ENCODE results near the gene OSBPL5.

The OSBPL5 gene

GRCh38 chr11:3043315-3043871 is 121.7 kb downstream of the OSBPL5 start:
- no peak for DNase-seq (ENCODE audit: extremely low read depth, insufficient read length)
- Histone ChIP-seq H3K27me3 (replicated peaks; ENCODE audit: control insufficient read depth, insufficient read depth, low read length) (no peaks in the 10 kb centered on the region), H3K36me3 (ENCODE audit: control insufficient read depth, insufficient read depth, low read length) (peaks cover 34% of the 10 kb centered on the region), H3K4me3 (replicated peaks; ENCODE audit: low read depth, low read length) (no peak overlapping the region)
- no peak for TF ChIP-seq CTCF (IDR thresholded peaks at IDR 0.05; ENCODE audit: insufficient read depth, low read length, poor library complexity, severe bottlenecking)

- H3K36me3 ChIP-seq (ENCODE audit: control insufficient read depth, insufficient read depth, low read length) = peaks cover 38% of the 10 kb centered on the region
These were observed 122.4 kb downstream of the OSBPL5 start for GRCh38 chr11:3042496-3043314.

GRCh38 chr11:3041699-3042441 is 123.2 kb downstream of the OSBPL5 start:
- DNase-seq (ENCODE audit: extremely low read depth, insufficient read length) = no peak
- no peaks in the 10 kb centered on the region for H3K27me3 ChIP-seq (replicated peaks; ENCODE audit: control insufficient read depth, insufficient read depth, low read length)
- peaks cover 39% of the 10 kb centered on the region for H3K36me3 ChIP-seq (ENCODE audit: control insufficient read depth, insufficient read depth, low read length)
- no peak overlapping the region for H3K4me3 ChIP-seq (replicated peaks; ENCODE audit: low read depth, low read length)
- TF ChIP-seq CTCF (IDR thresholded peaks at IDR 0.05; ENCODE audit: insufficient read depth, low read length, poor library complexity, severe bottlenecking) = no peak

More at GRCh38 chr11:3042496-3043314, 122.4 kb downstream of the OSBPL5 start:
- Histone ChIP-seq H3K27me3 (replicated peaks; ENCODE audit: control insufficient read depth, insufficient read depth, low read length) (no peaks in the 10 kb centered on the region), H3K4me3 (replicated peaks; ENCODE audit: low read depth, low read length) (no peak overlapping the region)
- no peak for TF ChIP-seq CTCF (IDR thresholded peaks at IDR 0.05; ENCODE audit: insufficient read depth, low read length, poor library complexity, severe bottlenecking)
- no peak for DNase-seq (ENCODE audit: extremely low read depth, insufficient read length)

GRCh38 chr11:3040881-3041280 is 124.2 kb downstream of the OSBPL5 start:
- peaks cover 39% of the 10 kb centered on the region for H3K36me3 ChIP-seq (ENCODE audit: control insufficient read depth, insufficient read depth, low read length)
- no peak overlapping the region for H3K4me3 ChIP-seq (replicated peaks; ENCODE audit: low read depth, low read length)
- TF ChIP-seq CTCF (IDR thresholded peaks at IDR 0.05; ENCODE audit: insufficient read depth, low read length, poor library complexity, severe bottlenecking) = no peak
- DNase-seq (ENCODE audit: extremely low read depth, insufficient read length) = no peak
- no peaks in the 10 kb centered on the region for H3K27me3 ChIP-seq (replicated peaks; ENCODE audit: control insufficient read depth, insufficient read depth, low read length)

DNA sequence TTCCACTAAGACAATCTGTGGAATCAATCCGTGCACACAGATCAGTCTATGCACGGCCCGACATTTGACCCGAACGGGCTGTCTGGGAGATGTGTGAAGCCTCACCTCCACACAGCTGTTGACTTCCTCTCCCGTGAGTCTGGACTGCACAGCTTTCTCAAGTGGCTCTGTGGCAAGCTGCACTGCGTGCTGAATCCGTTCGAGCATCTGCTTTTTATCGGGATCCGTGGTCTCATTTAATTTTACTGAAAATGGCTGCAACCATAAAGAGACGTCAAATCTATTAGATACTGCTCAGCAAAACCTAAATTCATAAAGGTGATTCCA is 127.2 kb downstream of the OSBPL5 start:
- DNase-seq (ENCODE audit: extremely low read depth, insufficient read length) = no peak
- H3K4me3 ChIP-seq (replicated peaks; ENCODE audit: low read depth, low read length) = no peak overlapping the region
- no peaks in the 10 kb centered on the region for H3K27me3 ChIP-seq (replicated peaks; ENCODE audit: control insufficient read depth, insufficient read depth, low read length)
- no peak for TF ChIP-seq CTCF (IDR thresholded peaks at IDR 0.05; ENCODE audit: insufficient read depth, low read length, poor library complexity, severe bottlenecking)
- peaks cover 27% of the 10 kb centered on the region for H3K36me3 ChIP-seq (ENCODE audit: control insufficient read depth, insufficient read depth, low read length)

Data from GM06990 (cell line).